ENCODE data around the gene FAHD2B. TPM values are rescaled to one million over a fixed set of nuclear protein-coding genes. Genes with fewer than 3 reads are reported as not detected.
"Not testable (repeated sequence)": the region's sequence is repeated elsewhere in the genome, so short reads cannot be mapped to it uniquely, and the experiment has no call there.

FAHD2B gene
- total RNA-seq, 1 donor from 2014 or later = 39.2 TPM

- Mint-ChIP-seq H3K36me3 (ENCODE audit: low read depth) (no peaks in the 10 kb centered on the region), H3K27me3 (ENCODE audit: low read depth) (peaks cover 17% of the 10 kb centered on the region), H3K27ac (ENCODE audit: unreplicated experiment) (no peak overlapping the region), H3K4me1 (no peaks in the 10 kb centered on the region), H3K9me3 (no peaks in the 10 kb centered on the region), H3K4me3 (no peak overlapping the region)
- TF ChIP-seq CTCF (conservative IDR thresholded peaks at IDR 0.05) = no peak
- no peak for DNase-seq (ENCODE audit: low read depth, low spot score)
Observed at GRCh38 chr2:97068074-97068473, 26.6 kb downstream of the FAHD2B start.

GRCh38 chr2:97067279-97068004 lies 27.2 kb downstream of the FAHD2B start:
- Mint-ChIP-seq H3K27ac (ENCODE audit: unreplicated experiment) (no peak overlapping the region), H3K36me3 (ENCODE audit: low read depth) (no peaks in the 10 kb centered on the region), H3K9me3 (no peaks in the 10 kb centered on the region), H3K4me3 (no peak overlapping the region), H3K4me1 (no peaks in the 10 kb centered on the region), H3K27me3 (ENCODE audit: low read depth) (peaks cover 19% of the 10 kb centered on the region)
- no peak for DNase-seq (ENCODE audit: low read depth, low spot score)
- TF ChIP-seq CTCF (conservative IDR thresholded peaks at IDR 0.05) = no peak

GRCh38 chr2:97066030-97066429 lies 28.7 kb downstream of the FAHD2B start:
- not testable (repeated sequence) for H3K9me3 Mint-ChIP-seq

GRCh38 chr2:97062020-97062419 lies 32.7 kb downstream of the FAHD2B start:
- DNase-seq (ENCODE audit: low read depth, low spot score); H3K4me1 Mint-ChIP-seq; H3K9me3 Mint-ChIP-seq; H3K27ac Mint-ChIP-seq (ENCODE audit: unreplicated experiment); H3K36me3 Mint-ChIP-seq (ENCODE audit: low read depth); H3K4me3 Mint-ChIP-seq: not testable (repeated sequence)
- peaks cover 13% of the 10 kb centered on the region for H3K27me3 Mint-ChIP-seq (ENCODE audit: low read depth)

More at GRCh38 chr2:97066030-97066429, 28.7 kb downstream of the FAHD2B start:
- peaks cover 19% of the 10 kb centered on the region for H3K27me3 Mint-ChIP-seq (ENCODE audit: low read depth)
- DNase-seq (ENCODE audit: low read depth, low spot score); H3K36me3 Mint-ChIP-seq (ENCODE audit: low read depth); H3K4me3 Mint-ChIP-seq; H3K4me1 Mint-ChIP-seq; H3K27ac Mint-ChIP-seq (ENCODE audit: unreplicated experiment): not testable (repeated sequence)

GRCh38 chr2:97059782-97060181 lies 34.9 kb downstream of the FAHD2B start:
- not testable (repeated sequence) for DNase-seq (ENCODE audit: low read depth, low spot score); H3K4me1 Mint-ChIP-seq; H3K27ac Mint-ChIP-seq (ENCODE audit: unreplicated experiment); H3K9me3 Mint-ChIP-seq; H3K4me3 Mint-ChIP-seq; H3K27me3 Mint-ChIP-seq (ENCODE audit: low read depth); H3K36me3 Mint-ChIP-seq (ENCODE audit: low read depth)

- DNase-seq (ENCODE audit: low read depth, low spot score); H3K4me3 Mint-ChIP-seq; H3K4me1 Mint-ChIP-seq; H3K36me3 Mint-ChIP-seq (ENCODE audit: low read depth); H3K27me3 Mint-ChIP-seq (ENCODE audit: low read depth); H3K9me3 Mint-ChIP-seq; H3K27ac Mint-ChIP-seq (ENCODE audit: unreplicated experiment): not testable (repeated sequence)
Observed at GRCh38 chr2:97056150-97056549, 38.5 kb downstream of the FAHD2B start.

GRCh38 chr2:97050032-97050431 lies 44.6 kb downstream of the FAHD2B start:
- not testable (repeated sequence) for H3K36me3 Mint-ChIP-seq (ENCODE audit: low read depth); H3K27ac Mint-ChIP-seq (ENCODE audit: unreplicated experiment); H3K4me1 Mint-ChIP-seq; H3K9me3 Mint-ChIP-seq; H3K4me3 Mint-ChIP-seq; DNase-seq (ENCODE audit: low read depth, low spot score); H3K27me3 Mint-ChIP-seq (ENCODE audit: low read depth)

GRCh38 chr2:97048448-97048847 lies 46.2 kb downstream of the FAHD2B start:
- H3K4me3 Mint-ChIP-seq; H3K27me3 Mint-ChIP-seq (ENCODE audit: low read depth); H3K36me3 Mint-ChIP-seq (ENCODE audit: low read depth); H3K9me3 Mint-ChIP-seq; DNase-seq (ENCODE audit: low read depth, low spot score); H3K4me1 Mint-ChIP-seq; H3K27ac Mint-ChIP-seq (ENCODE audit: unreplicated experiment): not testable (repeated sequence)

GRCh38 chr2:97046676-97047075 lies 48.0 kb downstream of the FAHD2B start:
- not testable (repeated sequence) for H3K4me1 Mint-ChIP-seq; DNase-seq (ENCODE audit: low read depth, low spot score); H3K9me3 Mint-ChIP-seq; H3K27me3 Mint-ChIP-seq (ENCODE audit: low read depth); H3K4me3 Mint-ChIP-seq; H3K27ac Mint-ChIP-seq (ENCODE audit: unreplicated experiment); H3K36me3 Mint-ChIP-seq (ENCODE audit: low read depth)

- not testable (repeated sequence) for DNase-seq (ENCODE audit: low read depth, low spot score); H3K9me3 Mint-ChIP-seq; H3K4me1 Mint-ChIP-seq; H3K27ac Mint-ChIP-seq (ENCODE audit: unreplicated experiment); H3K36me3 Mint-ChIP-seq (ENCODE audit: low read depth); H3K4me3 Mint-ChIP-seq; H3K27me3 Mint-ChIP-seq (ENCODE audit: low read depth)
Observed at GRCh38 chr2:97045895-97046499, 48.7 kb downstream of the FAHD2B start.
